Lung (tissue), 12 donors: ENCODE results near the gene TM7SF2. TPM values are rescaled to one million over a fixed set of nuclear protein-coding genes. Genes with fewer than 3 reads are reported as not detected.

ENCODE experiments used
- ATAC-seq: fragments of 200-7000 bp; cut with Tn5 transposase; one replicate; pipeline ENCODE4 v1.9.1; 2020; ENCODE audit warnings: moderate number of reproducible peaks; ENCODE audit not compliant: insufficient read depth, low FRiP score
- DNase-seq, 3 donors: peaks; one replicate each; pipeline ENCODE4 v3.0.0-alpha.2; 2013 to 2017
- H3K27ac ChIP-seq, 2 donors: one replicate each; pipeline ENCODE4 v1.5.1; 2013; ENCODE audit warnings: mild to moderate bottlenecking in 2 of 2, moderate library complexity in 2 of 2, control low read depth in 1 of 2, inconsistent platforms in 1 of 2, low read depth in 1 of 2, low read length in 1 of 2
- H3K27me3 ChIP-seq, 3 donors: one replicate each; pipeline ENCODE4 v1.5.1; 2013; ENCODE audit warnings: low read length in 2 of 3; ENCODE audit not compliant: control insufficient read depth in 3 of 3, insufficient read depth in 3 of 3
- H3K36me3 ChIP-seq, 4 donors: one replicate each; pipeline ENCODE4 v1.5.1; 2013; ENCODE audit warnings: low read length in 4 of 4, mild to moderate bottlenecking in 1 of 4, moderate library complexity in 1 of 4; ENCODE audit not compliant: control insufficient read depth in 4 of 4, insufficient read depth in 4 of 4
- H3K4me1 ChIP-seq, 5 donors: one replicate each; pipeline ENCODE4 v1.5.1; 2013; ENCODE audit warnings: low read length in 5 of 5, mild to moderate bottlenecking in 2 of 5, moderate library complexity in 1 of 5; ENCODE audit not compliant: control insufficient read depth in 5 of 5, insufficient read depth in 5 of 5
- H3K4me3 ChIP-seq: one replicate; pipeline ENCODE4 v1.5.1; 2013; ENCODE audit warnings: mild to moderate bottlenecking, control low read depth, moderate library complexity
- H3K9ac ChIP-seq, 2 donors: one replicate each; pipeline ENCODE4 v1.5.1; 2013; ENCODE audit warnings: low read length in 2 of 2, control low read depth in 1 of 2; ENCODE audit not compliant: insufficient read depth in 1 of 2
- H3K9me3 ChIP-seq, 4 donors: one replicate each; pipeline ENCODE4 v1.5.1; 2013; ENCODE audit warnings: low read length in 3 of 4, mild to moderate bottlenecking in 1 of 4, moderate library complexity in 1 of 4; ENCODE audit not compliant: control insufficient read depth in 4 of 4, insufficient read depth in 3 of 4
- WGBS, 2 donors: extraction: QIAGEN DNeasy Blood & Tissue Kit; methylation state at CpG; one replicate each; pipeline ENCODE4 v1.1.7; 2013; 5-methylcytosine and 5-hydroxymethylcytosine counted together
- polyA plus RNA-seq, 2 donors: library from polyadenylated mRNA; stranded (reverse); fragments of 200-250 nt; gene quantifications; one replicate each; pipeline ENCODE4 v1.2.1, GENCODE V29; 2013
- total RNA-seq, 2 donors: library from RNA; depleted of rRNA in 1 of 2; stranded (reverse); fragments of >200 nt in 1 of 2; gene quantifications; one replicate each; pipeline ENCODE4 v1.2.1, GENCODE V29; 2014 to 2021
- TF ChIP-seq, protein P1 (sequence below): IDR thresholded peaks from 2 replicates; pipeline ENCODE4 v1.5.1; 2012; ENCODE audit warnings: mild to moderate bottlenecking; ENCODE audit errors: control extremely low read depth, extremely low read depth
- donor health status: control.
- donor health status: control.
- donor health status: Bipolar disorder and iron deficiency.
- donor health status: healthy.
- donor health status: DM: yes; HTN: yes; CAD: no.

TM7SF2 gene
- total and polyA plus RNA-seq, 4 donors, result 30.3 to 82.7 (median 54.7) TPM

DNA sequence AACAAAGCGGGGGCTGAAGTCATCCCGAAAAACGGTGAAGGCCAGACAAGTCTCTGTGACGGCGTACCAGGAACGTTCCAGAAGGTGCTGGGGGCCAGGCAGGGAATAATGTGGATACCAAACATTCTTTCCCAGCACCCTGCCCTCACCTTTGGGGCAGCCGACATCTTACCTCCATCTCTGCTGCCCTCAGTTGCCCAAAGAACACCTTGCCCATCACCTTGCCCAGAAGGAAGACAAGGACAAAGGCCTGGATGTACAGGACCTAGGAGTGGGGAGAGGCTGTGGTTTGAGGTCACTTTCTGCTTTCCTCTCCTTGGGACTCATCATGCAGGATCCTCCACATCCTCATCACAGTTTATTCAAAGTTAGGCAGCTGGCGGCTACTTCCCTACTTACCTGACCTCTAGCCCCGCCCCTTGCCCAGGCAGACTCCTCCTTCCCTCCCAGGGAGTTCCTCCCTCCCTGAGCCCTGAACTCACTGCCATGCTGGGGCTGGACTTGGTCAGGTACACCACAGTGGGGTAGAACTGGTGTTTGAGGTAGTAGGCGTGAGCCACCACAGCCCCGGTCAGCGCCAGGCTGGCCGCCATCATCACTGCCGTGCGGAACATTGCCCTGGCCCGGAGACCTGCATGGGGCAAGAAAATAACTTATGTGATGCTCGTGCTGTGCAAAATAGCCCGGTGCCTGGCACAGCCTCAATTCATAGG is 21.5 kb downstream of the TM7SF2 start:
- H3K9me3 ChIP-seq, result no peaks in the 10 kb centered on the region
- peaks cover 0 to 20% (median 12%) of the 10 kb centered on the region in 5 donors for H3K4me1 ChIP-seq
- DNase-seq (no peak), ATAC-seq (peak; percentile 12)
- H3K9ac ChIP-seq, result peak overlapping the region in 1 of 2 donors; percentile 96
- 43 to 46% methylated on average over 18 of the region's 18 CpGs for WGBS, 2 donors
- H3K27ac ChIP-seq, result peak overlapping the region in 1 of 2 donors; percentile 98
- no peaks in the 10 kb centered on the region for H3K27me3 ChIP-seq
- H3K36me3 ChIP-seq, result peaks cover 19 to 47% (median 36%) of the 10 kb centered on the region in 4 donors
- H3K4me3 ChIP-seq, result peak overlapping the region; percentile 95
- TF ChIP-seq, protein P1, sequence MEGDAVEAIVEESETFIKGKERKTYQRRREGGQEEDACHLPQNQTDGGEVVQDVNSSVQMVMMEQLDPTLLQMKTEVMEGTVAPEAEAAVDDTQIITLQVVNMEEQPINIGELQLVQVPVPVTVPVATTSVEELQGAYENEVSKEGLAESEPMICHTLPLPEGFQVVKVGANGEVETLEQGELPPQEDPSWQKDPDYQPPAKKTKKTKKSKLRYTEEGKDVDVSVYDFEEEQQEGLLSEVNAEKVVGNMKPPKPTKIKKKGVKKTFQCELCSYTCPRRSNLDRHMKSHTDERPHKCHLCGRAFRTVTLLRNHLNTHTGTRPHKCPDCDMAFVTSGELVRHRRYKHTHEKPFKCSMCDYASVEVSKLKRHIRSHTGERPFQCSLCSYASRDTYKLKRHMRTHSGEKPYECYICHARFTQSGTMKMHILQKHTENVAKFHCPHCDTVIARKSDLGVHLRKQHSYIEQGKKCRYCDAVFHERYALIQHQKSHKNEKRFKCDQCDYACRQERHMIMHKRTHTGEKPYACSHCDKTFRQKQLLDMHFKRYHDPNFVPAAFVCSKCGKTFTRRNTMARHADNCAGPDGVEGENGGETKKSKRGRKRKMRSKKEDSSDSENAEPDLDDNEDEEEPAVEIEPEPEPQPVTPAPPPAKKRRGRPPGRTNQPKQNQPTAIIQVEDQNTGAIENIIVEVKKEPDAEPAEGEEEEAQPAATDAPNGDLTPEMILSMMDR, result no peak

DNA sequence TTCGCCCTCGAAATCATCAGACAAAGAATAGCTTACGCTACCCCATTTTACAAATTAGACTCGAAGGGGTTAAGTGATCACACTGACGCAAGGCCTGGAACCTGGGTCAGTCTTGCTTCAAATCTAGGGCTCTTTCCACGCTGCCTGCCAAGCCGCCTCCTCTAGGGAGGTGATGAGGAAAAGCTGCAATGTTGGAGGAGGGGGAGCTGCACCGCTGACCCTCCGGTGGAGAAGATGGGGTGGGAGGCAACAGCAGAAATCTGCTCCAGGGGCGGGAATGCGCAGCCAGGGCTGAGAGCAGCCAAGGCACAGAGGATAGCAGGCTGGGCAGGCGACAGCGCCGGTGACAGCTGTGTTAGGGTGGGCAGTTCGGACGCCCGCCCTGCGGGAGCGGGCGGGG is 22.1 kb downstream of the TM7SF2 start:
- H3K27ac ChIP-seq, result peak overlapping the region; percentile 96 to 98
- peak overlapping the region; percentile 95 for H3K4me3 ChIP-seq
- no peaks in the 10 kb centered on the region for H3K9me3 ChIP-seq
- H3K4me1 ChIP-seq, result peaks cover 0 to 20% (median 12%) of the 10 kb centered on the region in 5 donors
- WGBS, 2 donors, result 1 to 2% methylated on average over 20 of the region's 20 CpGs
- peak; percentile 37 to 66 (median 48) for DNase-seq
- H3K27me3 ChIP-seq, result no peaks in the 10 kb centered on the region
- H3K9ac ChIP-seq, result peak overlapping the region; percentile 92 to 96
- H3K36me3 ChIP-seq, result peaks cover 18 to 41% (median 35%) of the 10 kb centered on the region in 4 donors
- TF ChIP-seq, protein P1, result no peak
- no peak for ATAC-seq

DNA sequence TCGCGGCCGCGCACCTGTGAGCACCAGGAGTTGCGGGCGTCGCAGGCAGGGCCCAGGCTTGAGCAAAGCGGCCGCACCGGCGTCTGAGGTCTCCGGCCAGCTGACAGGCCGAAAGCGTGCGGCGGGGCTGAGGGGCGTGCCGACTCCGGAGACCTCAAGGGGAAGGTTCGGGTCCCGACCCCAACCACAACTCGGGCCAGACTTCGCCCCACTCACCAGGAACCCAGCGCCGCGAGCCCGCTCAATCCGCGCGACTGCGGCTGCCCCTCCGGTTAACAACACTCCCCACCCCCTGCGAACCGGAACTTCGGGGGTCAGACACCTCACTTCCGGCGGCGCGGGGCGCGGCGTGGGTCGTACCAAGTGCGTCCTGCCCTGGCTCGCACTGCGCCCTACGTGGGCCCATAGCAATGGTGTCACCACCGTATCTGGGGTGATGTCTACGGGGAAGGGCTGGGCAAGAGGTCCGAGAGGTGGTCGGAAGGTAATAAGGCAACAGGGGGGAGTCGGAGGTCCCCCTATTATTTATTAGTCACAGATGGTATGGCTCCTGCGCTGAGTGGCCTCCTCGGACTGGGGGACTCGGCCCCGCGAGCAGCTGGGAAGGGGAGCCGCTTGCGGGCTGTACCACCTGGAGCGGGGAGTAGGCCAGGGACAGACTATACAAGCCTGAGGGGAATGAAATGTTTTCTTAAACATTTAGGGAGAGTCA is 22.7 kb downstream of the TM7SF2 start, which contains the start of gene SYVN1:
Gene SYVN1 (minus strand): TSS at position 280 of the 712 bp plus-strand sequence. CDS start 918 bp downstream, outside the sequence.
- 0% methylated on average over 58 to 60 of the region's 60 CpGs for WGBS, 2 donors
- Histone ChIP-seq H3K9me3 (no peaks in the 10 kb centered on the region), H3K4me1 (peaks cover 0 to 20% (median 12%) of the 10 kb centered on the region in 5 donors), H3K36me3 (peaks cover 13 to 36% (median 31%) of the 10 kb centered on the region in 4 donors), H3K27me3 (no peaks in the 10 kb centered on the region), H3K27ac (peak within 1 kb of the TSS; percentile 96 to 98), H3K4me3 (peak within 1 kb of the TSS; percentile 95), H3K9ac (peak within 1 kb of the TSS; percentile 92 to 96)
- DNase-seq (peak; percentile 90 to 95 (median 93)), ATAC-seq (peak; percentile 87)
- TF ChIP-seq, protein P1, result no peak
